ENCODE measurements around the gene PAMR1. TPM values are rescaled to one million over a fixed set of nuclear protein-coding genes. Genes with fewer than 3 reads are reported as not detected.
"Not testable (repeated sequence)": the region's sequence is repeated elsewhere in the genome, so short reads cannot be mapped to it uniquely, and the experiment has no call there.

PAMR1 gene
- total RNA-seq, 4 donors from 2014 or later: 13.3 to 25.8 (median 14.6) TPM

GRCh38 chr11:35549787-35550186 is 24.4 kb upstream of the PAMR1 start:
- H3K27ac ChIP-seq: no peak overlapping the region
- no peak for DNase-seq (ENCODE audit: low spot score in 2 of 2)
- TF ChIP-seq POLR2AphosphoS5 (IDR thresholded peaks at IDR 0.05): no peak
- TF ChIP-seq EP300 (IDR thresholded peaks at IDR 0.05): no peak
- TF ChIP-seq POLR2A (IDR thresholded peaks at IDR 0.05): no peak
- TF ChIP-seq CTCF (IDR thresholded peaks at IDR 0.05): no peak
- no peaks in the 10 kb centered on the region for H3K36me3 ChIP-seq
- H3K27me3 ChIP-seq: no peaks in the 10 kb centered on the region
- 30% methylated on average over 3 of the region's 3 CpGs for WGBS
- no peak overlapping the region for H3K4me3 ChIP-seq
- H3K9me3 ChIP-seq: no peaks in the 10 kb centered on the region
- H3K4me1 ChIP-seq: no peaks in the 10 kb centered on the region

GRCh38 chr11:35548925-35549561 is 23.6 kb upstream of the PAMR1 start:
- Histone ChIP-seq H3K27ac (no peak overlapping the region), H3K27me3 (no peaks in the 10 kb centered on the region), H3K4me3 (no peak overlapping the region), H3K9me3 (no peaks in the 10 kb centered on the region), H3K4me1 (no peaks in the 10 kb centered on the region), H3K36me3 (no peaks in the 10 kb centered on the region)
- 45% methylated on average over 4 of the region's 4 CpGs for WGBS
- no peak for DNase-seq (ENCODE audit: low spot score in 2 of 2)
- TF ChIP-seq POLR2A (IDR thresholded peaks at IDR 0.05): no peak
- no peak for TF ChIP-seq EP300 (IDR thresholded peaks at IDR 0.05)
- no peak for TF ChIP-seq CTCF (IDR thresholded peaks at IDR 0.05)
- no peak for TF ChIP-seq POLR2AphosphoS5 (IDR thresholded peaks at IDR 0.05)

GRCh38 chr11:35547995-35548394 is 22.6 kb upstream of the PAMR1 start:
- not testable (repeated sequence) for H3K36me3 ChIP-seq; H3K27ac ChIP-seq; H3K4me3 ChIP-seq; H3K9me3 ChIP-seq; H3K4me1 ChIP-seq; DNase-seq (ENCODE audit: low spot score in 2 of 2); H3K27me3 ChIP-seq
- WGBS: 81% methylated on average over 4 of the region's 4 CpGs

DNA sequence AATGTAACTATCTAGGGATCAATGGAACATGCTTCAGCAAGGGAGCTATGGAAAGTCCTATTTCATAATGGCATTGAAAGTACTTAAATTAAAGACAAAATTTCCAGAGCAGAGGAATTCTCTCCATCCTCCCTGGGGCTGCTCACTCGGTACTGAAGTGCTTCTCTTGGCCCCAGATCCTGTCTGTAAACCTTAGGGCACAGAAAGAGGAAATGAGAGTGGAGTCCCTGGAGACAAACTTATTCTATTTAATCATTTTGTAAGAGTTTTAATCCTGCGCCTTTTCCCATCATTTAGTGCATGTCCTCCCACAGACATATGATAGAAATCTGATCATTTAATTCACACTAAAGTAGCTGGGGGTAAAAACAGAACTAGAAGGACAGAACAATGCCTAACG is 20.9 kb upstream of the PAMR1 start:
- DNase-seq (ENCODE audit: low spot score in 2 of 2): no peak
- WGBS: 65% methylated on average over 3 of the region's 3 CpGs
- TF ChIP-seq POLR2A (IDR thresholded peaks at IDR 0.05) (no peak), POLR2AphosphoS5 (IDR thresholded peaks at IDR 0.05) (no peak), EP300 (IDR thresholded peaks at IDR 0.05) (no peak)

DNA sequence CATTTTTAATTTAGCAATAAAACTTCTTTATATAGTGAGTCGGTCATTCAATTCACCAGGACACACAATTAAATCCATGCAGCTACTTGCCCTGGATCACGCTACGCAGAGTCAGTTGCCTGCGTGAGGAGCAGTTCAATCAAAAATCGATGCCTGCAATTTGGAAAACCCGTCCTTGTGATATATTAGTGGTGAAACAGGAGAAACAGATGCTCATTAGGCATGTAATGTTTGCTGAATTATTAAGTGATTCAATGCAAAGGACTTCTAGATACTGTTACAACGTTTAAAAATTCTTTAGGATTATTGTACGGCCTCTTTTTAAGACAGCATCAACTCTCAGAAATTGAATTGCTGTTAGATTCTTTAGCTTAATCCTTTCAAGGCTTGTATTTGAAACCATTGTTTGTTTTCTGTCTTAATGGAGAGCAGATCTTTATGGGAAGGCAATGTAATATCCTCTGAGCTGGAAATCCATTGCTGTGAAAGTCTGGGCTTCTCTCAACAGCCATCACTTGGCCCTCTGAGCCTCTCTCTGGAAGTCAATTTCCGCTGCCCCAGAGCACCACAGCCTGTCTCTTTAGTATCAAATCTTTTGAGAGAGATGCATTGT is 20.1 kb upstream of the PAMR1 start:
- H3K4me3 ChIP-seq: no peak overlapping the region
- TF ChIP-seq POLR2A (IDR thresholded peaks at IDR 0.05) (no peak), CTCF (IDR thresholded peaks at IDR 0.05) (no peak), POLR2AphosphoS5 (IDR thresholded peaks at IDR 0.05) (no peak), EP300 (IDR thresholded peaks at IDR 0.05) (no peak)
- H3K27me3 ChIP-seq: no peaks in the 10 kb centered on the region
- no peaks in the 10 kb centered on the region for H3K9me3 ChIP-seq
- no peaks in the 10 kb centered on the region for H3K36me3 ChIP-seq
- 83% methylated on average over 9 of the region's 9 CpGs for WGBS
- no peak overlapping the region for H3K27ac ChIP-seq
- H3K4me1 ChIP-seq: peaks cover 9% of the 10 kb centered on the region
- DNase-seq (ENCODE audit: low spot score in 2 of 2): no peak

More for the DNA sequence above, 20.9 kb upstream of the PAMR1 start:
- no peak overlapping the region for H3K4me3 ChIP-seq
- H3K27me3 ChIP-seq: no peaks in the 10 kb centered on the region
- H3K27ac ChIP-seq: no peak overlapping the region
- no peaks in the 10 kb centered on the region for H3K36me3 ChIP-seq
- peaks cover 2% of the 10 kb centered on the region for H3K4me1 ChIP-seq
- H3K9me3 ChIP-seq: no peaks in the 10 kb centered on the region

DNA sequence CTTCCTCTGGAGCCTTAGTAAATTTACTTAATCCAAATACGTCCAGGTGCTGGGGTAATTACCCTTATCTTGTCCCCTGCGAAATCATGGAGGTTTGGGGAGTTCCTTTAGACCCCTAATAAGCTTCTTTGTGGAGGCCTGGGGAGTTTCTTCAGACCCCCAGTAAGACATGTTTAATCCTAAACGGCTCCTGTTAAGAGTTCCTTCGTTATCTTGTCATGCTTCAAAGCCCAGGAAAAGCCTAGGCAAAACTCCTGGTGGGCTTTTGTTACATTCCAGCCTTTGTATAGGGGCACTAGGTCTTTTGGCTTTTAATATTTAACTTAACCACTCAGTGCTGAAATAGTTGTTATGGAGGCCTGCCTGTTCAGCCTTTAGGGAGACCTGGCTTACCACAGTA is 18.1 kb upstream of the PAMR1 start:
- WGBS: 89% methylated on average over 4 of the region's 4 CpGs
- Histone ChIP-seq H3K4me1 (peaks cover 18% of the 10 kb centered on the region), H3K36me3 (no peaks in the 10 kb centered on the region), H3K27me3 (no peaks in the 10 kb centered on the region), H3K4me3 (no peak overlapping the region), H3K9me3 (no peaks in the 10 kb centered on the region), H3K27ac (no peak overlapping the region)
- no peak for TF ChIP-seq POLR2A (IDR thresholded peaks at IDR 0.05)
- no peak for TF ChIP-seq CTCF (IDR thresholded peaks at IDR 0.05)
- no peak for TF ChIP-seq POLR2AphosphoS5 (IDR thresholded peaks at IDR 0.05)
- no peak for TF ChIP-seq EP300 (IDR thresholded peaks at IDR 0.05)
- no peak for DNase-seq (ENCODE audit: low spot score in 2 of 2)
